ENCODE measurements around the gene TMEM14A. TPM values are rescaled to one million over a fixed set of nuclear protein-coding genes. Genes with fewer than 3 reads are reported as not detected.

The TMEM14A gene
- total and polyA plus RNA-seq, 2 experiments from 2014 or later: 10.7 to 34.4 TPM

- Histone ChIP-seq H3K4me1 (ENCODE audit: low read depth) (no peaks in the 10 kb centered on the region), H3K27ac (no peak overlapping the region), H3K27me3 (no peaks in the 10 kb centered on the region), H3K9me3 (ENCODE audit: low read depth) (no peaks in the 10 kb centered on the region), H3K36me3 (no peaks in the 10 kb centered on the region), H3K4me3 (no peak overlapping the region)
- DNase-seq (ENCODE audit: low read depth in 1 of 2, low spot score in 1 of 2): no peak
- no peak for TF ChIP-seq CTCF (IDR thresholded peaks at IDR 0.05; ENCODE audit: low read depth, low read length)
Observed at GRCh38 chr6:52657870-52658269, 13.0 kb upstream of the TMEM14A start.

GRCh38 chr6:52661551-52661950 is 9.4 kb upstream of the TMEM14A start:
- no peak overlapping the region for H3K4me3 ChIP-seq
- TF ChIP-seq CTCF (IDR thresholded peaks at IDR 0.05; ENCODE audit: low read depth, low read length): no peak
- no peaks in the 10 kb centered on the region for H3K9me3 ChIP-seq (ENCODE audit: low read depth)
- H3K27ac ChIP-seq: no peak overlapping the region
- no peak for DNase-seq (ENCODE audit: low read depth in 1 of 2, low spot score in 1 of 2)
- H3K27me3 ChIP-seq: peaks cover 4% of the 10 kb centered on the region
- peaks cover 4% of the 10 kb centered on the region for H3K4me1 ChIP-seq (ENCODE audit: low read depth)
- H3K36me3 ChIP-seq: no peaks in the 10 kb centered on the region

- H3K27ac ChIP-seq: no peak overlapping the region
- no peak for TF ChIP-seq CTCF (IDR thresholded peaks at IDR 0.05; ENCODE audit: low read depth, low read length)
- no peak overlapping the region for H3K4me3 ChIP-seq
- DNase-seq (ENCODE audit: low read depth in 1 of 2, low spot score in 1 of 2): no peak
- H3K27me3 ChIP-seq: peaks cover 4% of the 10 kb centered on the region
- no peaks in the 10 kb centered on the region for H3K9me3 ChIP-seq (ENCODE audit: low read depth)
- H3K4me1 ChIP-seq (ENCODE audit: low read depth): peaks cover 4% of the 10 kb centered on the region
- no peaks in the 10 kb centered on the region for H3K36me3 ChIP-seq
Observed at GRCh38 chr6:52662031-52662430, 8.9 kb upstream of the TMEM14A start.

GRCh38 chr6:52663120-52663935 is 7.6 kb upstream of the TMEM14A start:
- no peaks in the 10 kb centered on the region for H3K9me3 ChIP-seq (ENCODE audit: low read depth)
- peaks cover 4% of the 10 kb centered on the region for H3K27me3 ChIP-seq
- H3K27ac ChIP-seq: no peak overlapping the region
- no peaks in the 10 kb centered on the region for H3K36me3 ChIP-seq
- peak; percentile 78 for TF ChIP-seq CTCF (IDR thresholded peaks at IDR 0.05; ENCODE audit: low read depth, low read length)
- DNase-seq (ENCODE audit: low read depth in 1 of 2, low spot score in 1 of 2): peak; percentile 69 to 88
- H3K4me1 ChIP-seq (ENCODE audit: low read depth): peaks cover 4% of the 10 kb centered on the region
- H3K4me3 ChIP-seq: peak overlapping the region; percentile 69

GRCh38 chr6:52663936-52664185 is 7.1 kb upstream of the TMEM14A start:
- H3K27ac ChIP-seq: no peak overlapping the region
- H3K4me1 ChIP-seq (ENCODE audit: low read depth): peaks cover 4% of the 10 kb centered on the region
- H3K4me3 ChIP-seq: peak overlapping the region; percentile 69
- DNase-seq (ENCODE audit: low read depth in 1 of 2, low spot score in 1 of 2): no peak
- H3K36me3 ChIP-seq: no peaks in the 10 kb centered on the region
- peaks cover 4% of the 10 kb centered on the region for H3K27me3 ChIP-seq
- TF ChIP-seq CTCF (IDR thresholded peaks at IDR 0.05; ENCODE audit: low read depth, low read length): no peak
- no peaks in the 10 kb centered on the region for H3K9me3 ChIP-seq (ENCODE audit: low read depth)
